Activated T-cell treated with anti-CD3 and anti-CD28 coated beads, Interleukin-2, amount 50 U/mL, for 24 hours (primary cell): ENCODE measurements around the gene JARID2.

Source experiments
- DNase-seq: peaks from one replicate; pipeline ENCODE4 v3.0.0-alpha.2; 2020
- H3K27ac Mint-ChIP-seq: 2 replicates; pipeline ENCODE4 v1.8.0; 2020; ENCODE audit warnings: mild to moderate bottlenecking, mixed read lengths
- H3K27me3 Mint-ChIP-seq: 2 replicates; pipeline ENCODE4 v1.8.0; 2020; ENCODE audit warnings: mixed read lengths
- H3K36me3 Mint-ChIP-seq: 2 replicates; pipeline ENCODE4 v1.8.0; 2020; ENCODE audit warnings: low read depth, mixed read lengths
- H3K4me1 Mint-ChIP-seq: 2 replicates; pipeline ENCODE4 v1.8.0; 2020; ENCODE audit warnings: low read depth, mixed read lengths
- H3K4me3 Mint-ChIP-seq: 2 replicates; pipeline ENCODE4 v1.8.0; 2020; ENCODE audit warnings: mild to moderate bottlenecking, moderate library complexity, mixed read lengths
- H3K9me3 Mint-ChIP-seq: 2 replicates; pipeline ENCODE4 v1.8.0; 2020; ENCODE audit warnings: mixed read lengths

Gene JARID2

GRCh38 chr6:15507746-15508145 lies 261.9 kb downstream of the JARID2 start:
- H3K4me1 Mint-ChIP-seq: peaks cover 2% of the 10 kb centered on the region
- no peaks in the 10 kb centered on the region for H3K9me3 Mint-ChIP-seq
- DNase-seq: no peak
- H3K27ac Mint-ChIP-seq: peak overlapping the region; percentile 61
- no peak overlapping the region for H3K4me3 Mint-ChIP-seq
- no peaks in the 10 kb centered on the region for H3K27me3 Mint-ChIP-seq
- H3K36me3 Mint-ChIP-seq: peaks cover 99% of the 10 kb centered on the region

- H3K36me3 Mint-ChIP-seq: peaks cover 99% of the 10 kb centered on the region
- no peaks in the 10 kb centered on the region for H3K9me3 Mint-ChIP-seq
- no peak for DNase-seq
- H3K4me1 Mint-ChIP-seq: peaks cover 2% of the 10 kb centered on the region
- H3K4me3 Mint-ChIP-seq: no peak overlapping the region
- H3K27ac Mint-ChIP-seq: peak overlapping the region; percentile 53
- no peaks in the 10 kb centered on the region for H3K27me3 Mint-ChIP-seq
Measured at GRCh38 chr6:15508441-15508871, 262.6 kb downstream of the JARID2 start.

GRCh38 chr6:15508931-15509330 lies 263.1 kb downstream of the JARID2 start:
- H3K9me3 Mint-ChIP-seq: no peaks in the 10 kb centered on the region
- no peak for DNase-seq
- no peak overlapping the region for H3K4me3 Mint-ChIP-seq
- H3K27ac Mint-ChIP-seq: peak overlapping the region; percentile 53
- peaks cover 2% of the 10 kb centered on the region for H3K4me1 Mint-ChIP-seq
- H3K27me3 Mint-ChIP-seq: no peaks in the 10 kb centered on the region
- H3K36me3 Mint-ChIP-seq: peaks cover 99% of the 10 kb centered on the region

GRCh38 chr6:15509335-15509933 lies 263.6 kb downstream of the JARID2 start:
- peak overlapping the region; percentile 86 for H3K27ac Mint-ChIP-seq
- no peak for DNase-seq
- H3K4me1 Mint-ChIP-seq: peaks cover 2% of the 10 kb centered on the region
- H3K9me3 Mint-ChIP-seq: no peaks in the 10 kb centered on the region
- no peaks in the 10 kb centered on the region for H3K27me3 Mint-ChIP-seq
- H3K36me3 Mint-ChIP-seq: peaks cover 99% of the 10 kb centered on the region
- H3K4me3 Mint-ChIP-seq: no peak overlapping the region

GRCh38 chr6:15510121-15510520 lies 264.3 kb downstream of the JARID2 start:
- Mint-ChIP-seq H3K9me3 (no peaks in the 10 kb centered on the region), H3K36me3 (peaks cover 99% of the 10 kb centered on the region), H3K4me3 (no peak overlapping the region), H3K4me1 (peaks cover 2% of the 10 kb centered on the region), H3K27ac (peak overlapping the region; percentile 86), H3K27me3 (no peaks in the 10 kb centered on the region)
- DNase-seq: no peak

- no peaks in the 10 kb centered on the region for H3K27me3 Mint-ChIP-seq
- peak overlapping the region; percentile 86 for H3K27ac Mint-ChIP-seq
- no peak overlapping the region for H3K4me3 Mint-ChIP-seq
- H3K4me1 Mint-ChIP-seq: peaks cover 2% of the 10 kb centered on the region
- peaks cover 99% of the 10 kb centered on the region for H3K36me3 Mint-ChIP-seq
- DNase-seq: no peak
- no peaks in the 10 kb centered on the region for H3K9me3 Mint-ChIP-seq
Measured at GRCh38 chr6:15510536-15511247, 264.8 kb downstream of the JARID2 start.

GRCh38 chr6:15511248-15512125 lies 265.6 kb downstream of the JARID2 start:
- Mint-ChIP-seq H3K36me3 (peaks cover 99% of the 10 kb centered on the region), H3K4me1 (peaks cover 2% of the 10 kb centered on the region), H3K27me3 (no peaks in the 10 kb centered on the region), H3K9me3 (no peaks in the 10 kb centered on the region), H3K27ac (peak overlapping the region; percentile 86), H3K4me3 (no peak overlapping the region)
- no peak for DNase-seq

- DNase-seq: no peak
- Mint-ChIP-seq H3K27ac (peak overlapping the region; percentile 86), H3K4me3 (no peak overlapping the region), H3K9me3 (no peaks in the 10 kb centered on the region), H3K4me1 (peaks cover 2% of the 10 kb centered on the region), H3K27me3 (no peaks in the 10 kb centered on the region), H3K36me3 (peaks cover 99% of the 10 kb centered on the region)
Measured at GRCh38 chr6:15512126-15512525, 266.3 kb downstream of the JARID2 start.

- Mint-ChIP-seq H3K36me3 (peaks cover 100% of the 10 kb centered on the region), H3K27ac (peak overlapping the region; percentile 86), H3K27me3 (no peaks in the 10 kb centered on the region), H3K9me3 (no peaks in the 10 kb centered on the region), H3K4me3 (no peak overlapping the region), H3K4me1 (peaks cover 2% of the 10 kb centered on the region)
- no peak for DNase-seq
Measured at GRCh38 chr6:15512721-15513120, 266.9 kb downstream of the JARID2 start.

- Mint-ChIP-seq H3K27me3 (no peaks in the 10 kb centered on the region), H3K27ac (peak overlapping the region; percentile 83), H3K4me3 (no peak overlapping the region), H3K9me3 (no peaks in the 10 kb centered on the region), H3K4me1 (peaks cover 2% of the 10 kb centered on the region), H3K36me3 (peaks cover 100% of the 10 kb centered on the region)
- no peak for DNase-seq
Measured at GRCh38 chr6:15513131-15513771, 267.4 kb downstream of the JARID2 start.

- peaks cover 2% of the 10 kb centered on the region for H3K4me1 Mint-ChIP-seq
- H3K9me3 Mint-ChIP-seq: no peaks in the 10 kb centered on the region
- DNase-seq: no peak
- H3K36me3 Mint-ChIP-seq: peaks cover 100% of the 10 kb centered on the region
- H3K4me3 Mint-ChIP-seq: no peak overlapping the region
- H3K27me3 Mint-ChIP-seq: no peaks in the 10 kb centered on the region
- peak overlapping the region; percentile 83 for H3K27ac Mint-ChIP-seq
Measured at GRCh38 chr6:15513801-15514711, 268.2 kb downstream of the JARID2 start.

GRCh38 chr6:15515226-15515625 lies 269.4 kb downstream of the JARID2 start:
- no peak for DNase-seq
- peaks cover 100% of the 10 kb centered on the region for H3K36me3 Mint-ChIP-seq
- no peaks in the 10 kb centered on the region for H3K4me1 Mint-ChIP-seq
- H3K9me3 Mint-ChIP-seq: no peaks in the 10 kb centered on the region
- H3K4me3 Mint-ChIP-seq: no peak overlapping the region
- H3K27me3 Mint-ChIP-seq: no peaks in the 10 kb centered on the region
- H3K27ac Mint-ChIP-seq: peak overlapping the region; percentile 83

GRCh38 chr6:15515660-15516375 lies 269.9 kb downstream of the JARID2 start:
- no peaks in the 10 kb centered on the region for H3K4me1 Mint-ChIP-seq
- peak overlapping the region; percentile 83 for H3K27ac Mint-ChIP-seq
- H3K36me3 Mint-ChIP-seq: peaks cover 100% of the 10 kb centered on the region
- H3K9me3 Mint-ChIP-seq: no peaks in the 10 kb centered on the region
- DNase-seq: no peak
- H3K27me3 Mint-ChIP-seq: no peaks in the 10 kb centered on the region
- H3K4me3 Mint-ChIP-seq: no peak overlapping the region
